VCaP (cell line): Measurements from ENCODE around the gene LCN9.

Experiments
- H3K27ac ChIP-seq: fragments of 450-650 bp; 2 replicates; pipeline ENCODE4 v1.5.1; 2017
- CTCF ChIP-seq: fragments of 450-650 bp; conservative IDR thresholded peaks from 2 replicates; pipeline ENCODE4 v1.5.1; 2017; ENCODE audit warnings: mild to moderate bottlenecking, moderate library complexity

Gene LCN9

GRCh38 chr9:135677641-135678168 is 14.6 kb downstream of the LCN9 start:
- no peak overlapping the region for H3K27ac ChIP-seq
- TF ChIP-seq CTCF = no peak

DNA sequence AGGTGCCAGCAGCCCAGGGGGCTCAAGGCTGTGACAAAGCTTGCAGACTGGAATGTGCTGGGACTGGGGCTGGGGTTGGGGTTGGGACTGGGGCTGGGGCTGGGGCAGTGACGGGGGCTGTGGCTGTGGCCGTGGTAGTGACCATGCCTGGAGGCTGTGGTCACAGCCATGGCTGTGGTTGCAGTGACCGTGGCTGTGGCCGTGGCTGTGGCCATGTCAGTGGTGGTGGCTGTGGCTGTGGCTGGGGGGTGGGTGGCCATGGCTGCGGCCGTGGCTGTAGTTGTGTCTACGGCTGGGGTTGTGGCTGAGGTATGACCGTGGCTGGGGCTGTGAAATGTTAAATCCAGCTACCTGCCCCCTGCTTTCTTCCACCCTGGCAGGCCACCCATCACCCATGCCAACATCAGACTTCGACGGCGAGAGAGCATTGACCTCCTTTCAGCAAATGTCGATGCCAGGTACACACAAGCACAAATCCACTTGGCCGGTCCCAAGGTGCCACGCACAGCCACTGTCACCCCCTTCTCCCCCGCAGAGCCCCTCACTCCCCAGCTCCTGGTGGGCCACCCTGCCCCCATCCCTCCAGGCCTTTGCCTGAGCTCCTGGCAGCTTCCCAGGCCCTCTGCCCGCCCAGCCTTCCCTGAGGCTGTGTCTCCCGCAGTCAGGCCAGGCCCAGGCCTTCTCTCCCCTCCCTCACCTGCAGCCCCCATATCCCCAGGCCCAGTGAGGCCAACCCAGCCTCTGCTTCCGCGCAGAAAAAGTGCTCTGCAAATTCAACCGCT is 15.3 kb downstream of the LCN9 start:
- no peak for TF ChIP-seq CTCF
- H3K27ac ChIP-seq = no peak overlapping the region

- TF ChIP-seq CTCF = no peak
- no peak overlapping the region for H3K27ac ChIP-seq
Observed at GRCh38 chr9:135680056-135680455, 16.9 kb downstream of the LCN9 start.

DNA sequence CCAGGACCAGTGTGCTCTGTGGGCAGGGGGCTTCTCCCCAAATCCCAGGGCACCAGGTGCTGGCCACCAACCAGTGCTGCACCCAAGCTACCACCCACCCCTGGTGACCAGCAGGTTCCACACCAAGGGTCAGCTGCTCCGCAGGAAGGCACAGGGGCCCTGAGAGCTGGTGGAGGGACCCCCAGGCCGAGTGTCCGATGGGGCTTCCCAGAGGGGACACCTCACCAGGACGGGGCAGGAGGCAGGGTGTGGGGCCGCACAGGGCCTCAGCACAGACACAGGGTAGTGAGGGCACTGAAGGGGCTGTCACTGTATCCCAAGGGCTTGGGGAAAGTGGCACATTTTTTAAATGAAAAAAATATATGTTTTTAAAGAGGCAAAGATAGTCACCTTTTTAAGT is 18.1 kb downstream of the LCN9 start:
- no peak for TF ChIP-seq CTCF
- no peak overlapping the region for H3K27ac ChIP-seq

- TF ChIP-seq CTCF = no peak
Observed at GRCh38 chr9:135683401-135684034, 20.4 kb downstream of the LCN9 start.

DNA sequence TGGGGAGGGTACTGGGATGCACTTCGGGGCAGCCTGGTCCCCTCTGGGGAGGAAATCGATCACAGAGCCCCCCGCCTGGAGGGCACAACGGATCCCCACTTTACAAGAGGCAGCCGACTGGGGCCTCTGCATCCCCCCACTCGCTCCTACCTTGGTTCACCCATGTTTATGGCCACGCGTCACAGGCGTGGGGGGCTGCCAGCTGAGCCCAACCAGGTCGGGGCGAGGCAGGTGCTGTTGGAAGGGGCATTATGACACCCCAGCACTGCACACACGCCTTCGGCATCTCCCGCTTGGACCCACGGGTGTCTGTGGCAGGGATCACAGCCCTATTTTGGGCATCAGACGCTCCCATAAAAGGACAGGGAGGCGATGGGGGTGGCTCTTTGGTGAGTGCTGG is 21.6 kb downstream of the LCN9 start:
- no peak for TF ChIP-seq CTCF
- no peak overlapping the region for H3K27ac ChIP-seq

More at GRCh38 chr9:135683401-135684034, 20.4 kb downstream of the LCN9 start:
- no peak overlapping the region for H3K27ac ChIP-seq

- no peak overlapping the region for H3K27ac ChIP-seq
Observed at GRCh38 chr9:135687216-135687615, 24.1 kb downstream of the LCN9 start.

More at GRCh38 chr9:135687216-135687615, 24.1 kb downstream of the LCN9 start:
- TF ChIP-seq CTCF = no peak
